HCT116 (cell line): Measurements from ENCODE around the gene TSPO. TPM values are rescaled to one million over a fixed set of nuclear protein-coding genes. Genes with fewer than 3 reads are reported as not detected.

Experiments
- ATAC-seq: fragments of 200-7000 bp; cut with Tn5 transposase; 2 replicates; pipeline ENCODE4 v1.9.1; 2020; ENCODE audit warnings: mild to moderate bottlenecking, moderate library complexity
- BruUV-seq: library from RNA; stranded (reverse); fragments of 400-500 nt; replicated peaks from 2 replicates; lab custom pipeline; 2021; lab: Mats Ljungman, UMichigan
- CTCF ChIA-PET: fragments of 300-600 bp; sonication (Branson Sonifier 250); formaldehyde crosslinking; loops from one replicate; lab custom pipeline; 2021; ENCODE audit warnings: antibody characterized with exemption; lab: Charles Lee
- POLR2A ChIA-PET: fragments of 300-600, 350-600 bp; sonication (Branson Sonifier 250); formaldehyde crosslinking; loops from one replicate; lab custom pipeline; 2021; ENCODE audit warnings: antibody characterized with exemption; lab: Charles Lee
- RAD21 ChIA-PET, 2 experiments: fragments of 300-600 bp; sonication (Branson Sonifier 250); formaldehyde crosslinking; loops; one replicate each; lab custom pipeline; 2023; ENCODE audit warnings: low total read pairs in 2 of 2; ENCODE audit not compliant: uncharacterized antibody in 2 of 2, unreplicated experiment in 2 of 2, low non-redundant PET in 1 of 2; lab: Charles Lee
- DNase-seq: peaks from one replicate; pipeline ENCODE4 v3.0.0-alpha.2; 2010; ENCODE audit warnings: low read depth, low spot score
- H2AFZ ChIP-seq: fragments of 200-600 bp; shearing (Covaris generic), sonication (generic); 2 replicates; pipeline ENCODE4 v1.6.1; 2017; ENCODE audit warnings: low read depth, mixed run types, mixed read lengths, antibody characterized with exemption, low read length; ENCODE audit not compliant: poor library complexity, severe bottlenecking
- H3K27ac ChIP-seq: 2 replicates; pipeline ENCODE4 v1.5.1; 2012; ENCODE audit warnings: low read depth, low read length
- H3K27me3 ChIP-seq: fragments of 200-600 bp; sonication (generic); 2 replicates; pipeline ENCODE4 v1.6.1; 2016; ENCODE audit warnings: mixed run types, low read length, mixed read lengths; ENCODE audit not compliant: insufficient read depth
- H3K36me3 ChIP-seq, 2 experiments: fragments of 200-500 bp in 1 of 2; fragments of 200-600 bp in 1 of 2; sonication (Bioruptor generic) in 1 of 2; sonication (generic) in 1 of 2; 2 replicates each; pipeline versions ENCODE4 v1.5.1 to v1.6.1; 2014 to 2016; ENCODE audit warnings: low read length in 2 of 2, inconsistent platforms in 1 of 2, mixed read lengths in 1 of 2, mixed run types in 1 of 2; ENCODE audit not compliant: insufficient read depth in 2 of 2, control insufficient read depth in 1 of 2
- H3K4me1 ChIP-seq, 2 experiments: fragments of 200-600 bp in 1 of 2; sonication (generic) in 1 of 2; 2 replicates each; pipeline versions ENCODE4 v1.5.1 to v1.6.1; 2012 to 2017; ENCODE audit warnings: low read length in 2 of 2, inconsistent platforms in 1 of 2, mild to moderate bottlenecking in 1 of 2, mixed read lengths in 1 of 2, mixed run types in 1 of 2, moderate library complexity in 1 of 2; ENCODE audit not compliant: insufficient read depth in 2 of 2, control insufficient read depth in 1 of 2
- H3K4me2 ChIP-seq: fragments of 200-600 bp; sonication (generic); 2 replicates; pipeline ENCODE4 v1.6.1; 2017; ENCODE audit warnings: mixed run types, low read length, mixed read lengths
- H3K4me3 ChIP-seq, 2 experiments: fragments of 200-600 bp in 1 of 2; sonication (generic) in 1 of 2; replicated peaks in 1 of 2; 2 replicates each; pipeline ENCODE4 v1.5.1; 2011 to 2016; ENCODE audit warnings: low read length in 2 of 2, control low read depth in 1 of 2, low read depth in 1 of 2, mild to moderate bottlenecking in 1 of 2, mixed read lengths in 1 of 2, mixed run types in 1 of 2
- H3K79me2 ChIP-seq: fragments of 200-600 bp; sonication (generic); 2 replicates; pipeline ENCODE4 v1.6.1; 2017; ENCODE audit warnings: mild to moderate bottlenecking, mixed run types, low read length, moderate library complexity, mixed read lengths; ENCODE audit not compliant: insufficient read depth
- H3K9ac ChIP-seq: fragments of 200-600 bp; sonication (generic); 2 replicates; pipeline ENCODE4 v1.6.1; 2016; ENCODE audit warnings: low read length, mixed read lengths
- H3K9me2 ChIP-seq: fragments of 200-600 bp; sonication (generic), shearing (Covaris generic); 2 replicates; pipeline ENCODE4 v1.6.1; 2017; ENCODE audit warnings: mixed run types, mild to moderate bottlenecking, moderate library complexity; ENCODE audit not compliant: insufficient read depth
- H3K9me3 ChIP-seq, 2 experiments: fragments of 200-500 bp in 1 of 2; fragments of 200-600 bp in 1 of 2; sonication (Bioruptor generic) in 1 of 2; sonication (generic) in 1 of 2; 2 replicates each; pipeline ENCODE4 v1.6.1; 2014 to 2017; ENCODE audit warnings: low read length in 2 of 2, mixed read lengths in 2 of 2, inconsistent platforms in 1 of 2, low read depth in 1 of 2, mild to moderate bottlenecking in 1 of 2, mixed run types in 1 of 2, moderate library complexity in 1 of 2; ENCODE audit not compliant: control insufficient read depth in 1 of 2, insufficient read depth in 1 of 2
- H4K20me1 ChIP-seq: fragments of 200-600 bp; sonication (generic), shearing (Covaris generic); 2 replicates; pipeline ENCODE4 v1.6.1; 2017; ENCODE audit warnings: mixed run types, mild to moderate bottlenecking, moderate library complexity; ENCODE audit not compliant: insufficient read depth
- CBX3 ChIP-seq: IDR thresholded peaks from 2 replicates; pipeline ENCODE4 v1.6.1; 2012; ENCODE audit warnings: low read depth
- CEBPB ChIP-seq: IDR thresholded peaks from 2 replicates; pipeline ENCODE4 v1.6.1; 2012; ENCODE audit warnings: low read depth
- ELF1 ChIP-seq: IDR thresholded peaks from 2 replicates; pipeline ENCODE4 v1.6.1; 2012; ENCODE audit warnings: low read depth, borderline replicate concordance
- EZH2 ChIP-seq: fragments of 200-600 bp; sonication (generic); IDR thresholded peaks from 2 replicates; pipeline ENCODE4 v1.6.1; 2017; ENCODE audit warnings: antibody characterized with exemption, mixed run types
- EZH2phosphoT487 ChIP-seq: fragments of 200-600 bp; IDR thresholded peaks from 2 replicates; pipeline ENCODE4 v1.6.1; 2018; ENCODE audit warnings: antibody characterized with exemption, borderline replicate concordance
- FOSL1 ChIP-seq: IDR thresholded peaks from 2 replicates; pipeline ENCODE4 v1.6.1; 2012; ENCODE audit warnings: low read depth
- JUND ChIP-seq: IDR thresholded peaks from 2 replicates; pipeline ENCODE4 v1.6.1; 2012
- POLR2A ChIP-seq: IDR thresholded peaks from 2 replicates; pipeline ENCODE4 v1.7.0; 2011; ENCODE audit warnings: borderline replicate concordance; ENCODE audit not compliant: insufficient read depth, insufficient read length; ENCODE audit errors: extremely low read depth
- RAD21 ChIP-seq: IDR thresholded peaks from 2 replicates; pipeline ENCODE4 v1.6.1; 2012; ENCODE audit warnings: low read depth, mild to moderate bottlenecking
- TCF7L2 ChIP-seq: IDR thresholded peaks from 2 replicates; pipeline ENCODE4 v1.7.0; 2011; ENCODE audit warnings: borderline replicate concordance, inconsistent platforms; ENCODE audit not compliant: insufficient read depth, insufficient read length; ENCODE audit errors: extremely low read depth
- ZNF274 ChIP-seq: fragments of 200-500 bp; sonication (Bioruptor generic); IDR thresholded peaks from 2 replicates; pipeline ENCODE4 v1.6.1; 2014; ENCODE audit warnings: mild to moderate bottlenecking, low read depth, low read length, inconsistent platforms
- intact Hi-C: fragments of 100-400 bp; cut with micrococcal nuclease; formaldehyde crosslinking; loops from 2 replicates; pipeline ENCODE4 v1.10.0; 2022
- total RNA-seq: library from RNA; stranded (reverse); gene quantifications from one replicate; pipeline ENCODE4 v1.2.1, GENCODE V29; 2021; ENCODE audit not compliant: unreplicated experiment
- TF ChIP-seq, protein P1 (sequence below): IDR thresholded peaks from 2 replicates; pipeline ENCODE4 v1.6.1; 2012; ENCODE audit warnings: low read depth
- TF ChIP-seq, protein P2 (sequence below): IDR thresholded peaks from 2 replicates; pipeline ENCODE4 v1.6.1; 2012
- TF ChIP-seq, protein P3 (sequence below): IDR thresholded peaks from 2 replicates; pipeline ENCODE4 v1.6.1; 2012
- TF ChIP-seq, protein P4 (sequence below), 3 experiments: fragments of 200-600 bp in 1 of 3; sonication (generic) in 1 of 3; IDR thresholded peaks in 2 of 3; conservative IDR thresholded peaks in 1 of 3; 2 replicates each; pipeline ENCODE4 v1.5.1; 2012 to 2017; ENCODE audit warnings: low read depth in 2 of 3, low read length in 2 of 3, antibody characterized with exemption in 1 of 3, borderline replicate concordance in 1 of 3, control low read depth in 1 of 3, mild to moderate bottlenecking in 1 of 3, mixed read lengths in 1 of 3, mixed run types in 1 of 3, moderate library complexity in 1 of 3; ENCODE audit not compliant: insufficient read depth in 1 of 3

The TSPO gene
- total RNA-seq, 1 experiment from 2014 or later: 192 TPM

DNA sequence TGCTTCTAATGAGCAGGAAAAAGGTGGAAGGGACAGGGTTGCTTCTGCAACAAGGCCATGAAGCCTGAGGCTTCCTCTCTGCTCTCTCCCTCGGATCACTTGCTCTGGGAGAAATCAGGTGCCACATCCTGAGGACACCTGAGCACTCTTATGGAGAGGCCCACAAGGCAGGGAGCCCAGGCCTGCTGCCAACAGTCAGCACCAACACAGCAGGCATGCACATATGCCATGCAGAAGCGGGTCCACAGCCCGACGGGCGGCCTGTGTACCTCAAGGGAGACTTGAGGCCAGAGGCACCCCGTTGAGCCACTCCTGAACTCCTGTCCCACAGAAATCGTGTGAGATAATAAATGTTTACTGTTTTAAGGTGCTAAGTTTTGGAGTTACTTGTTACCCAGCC, 26.1 kb downstream of the TSPO start (continued):
- TF ChIP-seq, protein P1, sequence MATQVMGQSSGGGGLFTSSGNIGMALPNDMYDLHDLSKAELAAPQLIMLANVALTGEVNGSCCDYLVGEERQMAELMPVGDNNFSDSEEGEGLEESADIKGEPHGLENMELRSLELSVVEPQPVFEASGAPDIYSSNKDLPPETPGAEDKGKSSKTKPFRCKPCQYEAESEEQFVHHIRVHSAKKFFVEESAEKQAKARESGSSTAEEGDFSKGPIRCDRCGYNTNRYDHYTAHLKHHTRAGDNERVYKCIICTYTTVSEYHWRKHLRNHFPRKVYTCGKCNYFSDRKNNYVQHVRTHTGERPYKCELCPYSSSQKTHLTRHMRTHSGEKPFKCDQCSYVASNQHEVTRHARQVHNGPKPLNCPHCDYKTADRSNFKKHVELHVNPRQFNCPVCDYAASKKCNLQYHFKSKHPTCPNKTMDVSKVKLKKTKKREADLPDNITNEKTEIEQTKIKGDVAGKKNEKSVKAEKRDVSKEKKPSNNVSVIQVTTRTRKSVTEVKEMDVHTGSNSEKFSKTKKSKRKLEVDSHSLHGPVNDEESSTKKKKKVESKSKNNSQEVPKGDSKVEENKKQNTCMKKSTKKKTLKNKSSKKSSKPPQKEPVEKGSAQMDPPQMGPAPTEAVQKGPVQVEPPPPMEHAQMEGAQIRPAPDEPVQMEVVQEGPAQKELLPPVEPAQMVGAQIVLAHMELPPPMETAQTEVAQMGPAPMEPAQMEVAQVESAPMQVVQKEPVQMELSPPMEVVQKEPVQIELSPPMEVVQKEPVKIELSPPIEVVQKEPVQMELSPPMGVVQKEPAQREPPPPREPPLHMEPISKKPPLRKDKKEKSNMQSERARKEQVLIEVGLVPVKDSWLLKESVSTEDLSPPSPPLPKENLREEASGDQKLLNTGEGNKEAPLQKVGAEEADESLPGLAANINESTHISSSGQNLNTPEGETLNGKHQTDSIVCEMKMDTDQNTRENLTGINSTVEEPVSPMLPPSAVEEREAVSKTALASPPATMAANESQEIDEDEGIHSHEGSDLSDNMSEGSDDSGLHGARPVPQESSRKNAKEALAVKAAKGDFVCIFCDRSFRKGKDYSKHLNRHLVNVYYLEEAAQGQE: no peak
- TF ChIP-seq CBX3: no peak

DNA sequence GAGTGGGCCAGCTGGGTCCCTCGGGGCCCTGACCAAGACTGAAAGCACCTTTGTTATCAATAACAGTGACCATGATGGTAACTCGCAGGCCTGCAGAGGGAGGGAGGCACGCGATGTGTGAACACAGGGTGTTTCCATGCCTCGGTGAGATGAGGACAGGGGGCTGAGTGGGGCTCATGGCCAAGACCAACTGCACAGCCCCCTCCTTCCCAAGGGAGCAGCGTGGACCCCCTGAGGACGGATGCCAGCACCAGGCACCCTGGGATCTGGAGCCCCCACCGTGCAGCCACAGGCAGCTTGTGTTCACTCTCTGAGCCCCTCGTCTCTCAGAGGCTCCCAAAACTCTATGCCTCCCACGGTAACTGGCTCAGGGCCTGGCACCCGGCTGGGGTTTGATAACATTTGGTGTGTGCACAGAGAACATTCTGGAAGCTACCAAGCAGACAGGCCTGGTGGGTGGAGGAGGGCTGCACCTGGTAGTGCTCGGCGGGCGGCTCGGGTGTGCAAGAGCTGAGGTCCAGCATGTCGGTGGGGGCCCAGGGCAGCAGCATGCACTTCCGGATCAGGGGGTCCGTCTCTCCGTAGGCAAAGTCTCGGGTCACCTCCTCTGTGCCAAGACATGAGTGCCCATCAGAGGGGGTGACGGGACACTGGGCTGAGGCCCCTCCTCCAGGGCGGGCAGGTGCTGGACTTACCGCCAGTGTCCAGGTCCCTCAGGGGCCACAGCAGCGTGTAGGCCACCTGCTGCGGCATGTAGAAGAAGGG, 28.0 kb downstream of the TSPO start:
- ChIA-PET POLR2A (no interaction called here), CTCF (no interaction called here)
- no peak overlapping the region for H3K9ac ChIP-seq
- TF ChIP-seq FOSL1 (no peak), POLR2A (no peak), JUND (no peak), RAD21 (no peak), ZNF274 (no peak), EZH2phosphoT487 (no peak), CEBPB (no peak), ELF1 (no peak), EZH2 (no peak), CBX3 (no peak), TCF7L2 (no peak)
- TF ChIP-seq, protein P2, sequence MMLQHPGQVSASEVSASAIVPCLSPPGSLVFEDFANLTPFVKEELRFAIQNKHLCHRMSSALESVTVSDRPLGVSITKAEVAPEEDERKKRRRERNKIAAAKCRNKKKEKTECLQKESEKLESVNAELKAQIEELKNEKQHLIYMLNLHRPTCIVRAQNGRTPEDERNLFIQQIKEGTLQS: no peak
- TF ChIP-seq, protein P3, sequence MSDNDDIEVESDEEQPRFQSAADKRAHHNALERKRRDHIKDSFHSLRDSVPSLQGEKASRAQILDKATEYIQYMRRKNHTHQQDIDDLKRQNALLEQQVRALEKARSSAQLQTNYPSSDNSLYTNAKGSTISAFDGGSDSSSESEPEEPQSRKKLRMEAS: no peak
- TF ChIP-seq, protein P4, sequence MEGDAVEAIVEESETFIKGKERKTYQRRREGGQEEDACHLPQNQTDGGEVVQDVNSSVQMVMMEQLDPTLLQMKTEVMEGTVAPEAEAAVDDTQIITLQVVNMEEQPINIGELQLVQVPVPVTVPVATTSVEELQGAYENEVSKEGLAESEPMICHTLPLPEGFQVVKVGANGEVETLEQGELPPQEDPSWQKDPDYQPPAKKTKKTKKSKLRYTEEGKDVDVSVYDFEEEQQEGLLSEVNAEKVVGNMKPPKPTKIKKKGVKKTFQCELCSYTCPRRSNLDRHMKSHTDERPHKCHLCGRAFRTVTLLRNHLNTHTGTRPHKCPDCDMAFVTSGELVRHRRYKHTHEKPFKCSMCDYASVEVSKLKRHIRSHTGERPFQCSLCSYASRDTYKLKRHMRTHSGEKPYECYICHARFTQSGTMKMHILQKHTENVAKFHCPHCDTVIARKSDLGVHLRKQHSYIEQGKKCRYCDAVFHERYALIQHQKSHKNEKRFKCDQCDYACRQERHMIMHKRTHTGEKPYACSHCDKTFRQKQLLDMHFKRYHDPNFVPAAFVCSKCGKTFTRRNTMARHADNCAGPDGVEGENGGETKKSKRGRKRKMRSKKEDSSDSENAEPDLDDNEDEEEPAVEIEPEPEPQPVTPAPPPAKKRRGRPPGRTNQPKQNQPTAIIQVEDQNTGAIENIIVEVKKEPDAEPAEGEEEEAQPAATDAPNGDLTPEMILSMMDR (IDR thresholded peaks at IDR 0.05 in 2 of 3, conservative IDR thresholded peaks at IDR 0.05 in 1 of 3; ENCODE audit: borderline replicate concordance in 1 of 3, insufficient read depth in 1 of 3, low read depth in 2 of 3, low read length in 2 of 3): no peak
- TF ChIP-seq, protein P1: no peak

More for the DNA sequence above, 28.0 kb downstream of the TSPO start:
- no peaks in the 10 kb centered on the region for H3K9me3 ChIP-seq
- BruUV-seq: no TSS peak
- no peak overlapping the region for H3K27ac ChIP-seq
- no peak overlapping the region for H2AFZ ChIP-seq
- H3K4me3 ChIP-seq: no peak overlapping the region
- intact Hi-C loops: no loop called here
- RAD21 ChIA-PET: no interaction called here
- peaks cover 23 to 70% of the 10 kb centered on the region in 2 experiments for H3K36me3 ChIP-seq
- H3K4me1 ChIP-seq: peaks cover 3 to 8% of the 10 kb centered on the region in 2 experiments; a peak in 2 of 4 replicates
- DNase-seq: no peak
- no peak for ATAC-seq
- H3K79me2 ChIP-seq: peaks cover 35% of the 10 kb centered on the region
- H3K4me2 ChIP-seq: no peak overlapping the region
- H3K9me2 ChIP-seq: no peaks in the 10 kb centered on the region
- no peaks in the 10 kb centered on the region for H4K20me1 ChIP-seq
- no peaks in the 10 kb centered on the region for H3K27me3 ChIP-seq
